GM12878 (cell line): ENCODE data around the gene COL13A1. TPM values are rescaled to one million over a fixed set of nuclear protein-coding genes. Genes with fewer than 3 reads are reported as not detected.

Source experiments
- ATAC-seq: fragments of 200-7000 bp; cut with Tn5 transposase; 3 replicates; pipeline ENCODE4 v1.9.1; 2020; ENCODE audit warnings: mild to moderate bottlenecking, moderate library complexity
- BruUV-seq: library from RNA; stranded (reverse); fragments of 400-500 nt; replicated peaks from 2 replicates; lab custom pipeline; 2021; lab: Mats Ljungman, UMichigan
- CTCF ChIA-PET: fragments of 300-600 bp; sonication (Branson Sonifier 250); formaldehyde crosslinking; extraction: SDS; loops from one replicate; lab custom pipeline; 2021; ENCODE audit warnings: inconsistent platforms; lab: Yijun Ruan, JAX
- POLR2A ChIA-PET: fragments of 350-600 bp; formaldehyde crosslinking; extraction: SDS; loops from one replicate; lab custom pipeline; 2021; ENCODE audit warnings: inconsistent platforms; lab: Charles Lee
- RAD21 ChIA-PET: fragments of 300-600 bp; sonication (Branson Sonifier 250); formaldehyde crosslinking; loops from one replicate; lab custom pipeline; 2023; ENCODE audit warnings: antibody characterized with exemption; ENCODE audit not compliant: unreplicated experiment; lab: Charles Lee
- SMC1A ChIA-PET: fragments of 300-600 bp; sonication (Branson Sonifier 250); formaldehyde crosslinking; loops from one replicate; lab custom pipeline; 2023; ENCODE audit not compliant: unreplicated experiment, uncharacterized antibody; lab: Charles Lee
- DNase-seq: peaks from one replicate; pipeline ENCODE4 v3.0.0-alpha.2; 2011; ENCODE audit warnings: low read depth, low spot score
- FAIRE-seq: peaks from 3 replicates; lab custom pipeline; 2011; peaks lifted over from hg19 to GRCh38; lab: Jason Lieb, UNC
- H2AFZ ChIP-seq: 2 replicates; pipeline ENCODE4 v1.6.0; 2011; ENCODE audit warnings: low read depth, low read length, control low read depth; ENCODE audit not compliant: control insufficient read depth
- H3K27ac ChIP-seq: 2 replicates; pipeline ENCODE4 v1.5.1; 2011; ENCODE audit warnings: control low read depth; ENCODE audit not compliant: control insufficient read depth, insufficient read depth
- H3K27me3 ChIP-seq, 2 experiments: replicated peaks in 1 of 2; 2 replicates each; pipeline versions ENCODE4 v1.6.0 to v1.6.1; 2011; ENCODE audit warnings: low read length in 1 of 2; ENCODE audit not compliant: control insufficient read depth in 2 of 2, insufficient read depth in 2 of 2
- H3K36me3 ChIP-seq, 2 experiments: 2 replicates each; pipeline ENCODE4 v1.5.1; 2011; ENCODE audit warnings: low read length in 1 of 2; ENCODE audit not compliant: control insufficient read depth in 2 of 2, insufficient read depth in 2 of 2
- H3K4me1 ChIP-seq: 2 replicates; pipeline ENCODE4 v1.6.1; 2011; ENCODE audit warnings: mild to moderate bottlenecking, low read length, moderate library complexity, mixed read lengths; ENCODE audit not compliant: control insufficient read depth, insufficient read depth
- H3K4me2 ChIP-seq: 2 replicates; pipeline ENCODE4 v1.6.0; 2011; ENCODE audit warnings: control low read depth; ENCODE audit not compliant: control insufficient read depth, insufficient read depth
- H3K4me3 ChIP-seq: fragments of 200-600 bp; sonication (generic); 2 replicates; pipeline ENCODE4 v1.5.1; 2016
- H3K79me2 ChIP-seq: 2 replicates; pipeline ENCODE4 v1.6.0; 2011; ENCODE audit warnings: low read length; ENCODE audit not compliant: control insufficient read depth, insufficient read depth
- H3K9ac ChIP-seq: 2 replicates; pipeline ENCODE4 v1.8.0; 2011; ENCODE audit warnings: low read length, control low read depth, mixed read lengths; ENCODE audit not compliant: control insufficient read depth, insufficient read depth
- H3K9me3 ChIP-seq: replicated peaks from 3 replicates; pipeline ENCODE4 v1.5.1; 2011; ENCODE audit warnings: mild to moderate bottlenecking, low read length; ENCODE audit not compliant: control insufficient read depth, insufficient read depth
- H4K20me1 ChIP-seq: 2 replicates; pipeline ENCODE4 v1.6.0; 2011; ENCODE audit not compliant: control insufficient read depth, insufficient read depth
- WGBS: methylation state at CpG from one replicate; pipeline ENCODE4 v1.1.6; 2016; ENCODE audit warnings: low lambda C conversion rate; ENCODE audit not compliant: insufficient replicate concordance, insufficient coverage; ENCODE audit errors: missing lambda C conversion rate; 5-methylcytosine and 5-hydroxymethylcytosine counted together
- in situ Hi-C: fragments of 300-500 bp; cut with MboI; formaldehyde crosslinking; loops from 9 replicates; pipeline ENCODE4 v1.14.3; 2018; ENCODE audit warnings: mixed read lengths
- intact Hi-C: fragments of 100-400 bp; cut with micrococcal nuclease; formaldehyde crosslinking; loops from one replicate; pipeline ENCODE4 v1.14.2; 2022; ENCODE audit not compliant: unreplicated experiment
- polyA plus RNA-seq, 11 experiments: library from polyadenylated mRNA; depleted of rRNA in 4 of 11; unstranded in 6 of 11; stranded (reverse) in 5 of 11; fragments of >200 nt; fragmentation: Nextera tagmentation in 4 of 11; fragmentation: Illumina TruSeq in 1 of 11; extraction: Ambion mirVana in 4 of 11; extraction: Trizol in 1 of 11; gene quantifications; 1 replicate in 1 of 11; 2 replicates in 10 of 11; pipeline versions ENCODE4 v1.2.1 to v1.2.3, GENCODE V29; 2011 to 2016; ENCODE audit warnings: inconsistent platforms in 2 of 11, missing spikeins in 2 of 11, low read depth in 1 of 11
- total RNA-seq, 4 experiments: library from RNA; depleted of rRNA in 3 of 4; stranded (reverse); fragments of >200 nt in 3 of 4; fragmentation: Illumina TruSeq in 1 of 4; extraction: Trizol in 1 of 4; gene quantifications; 2 replicates each; pipeline versions ENCODE4 v1.2.1 to v1.2.3, GENCODE V29; 2013 to 2021
- TF ChIP-seq, protein P1 (sequence below): IDR thresholded peaks from 2 replicates; pipeline ENCODE4 v1.6.1; 2012; ENCODE audit warnings: mild to moderate bottlenecking, low read depth, low read length
- TF ChIP-seq, protein P2 (sequence below): fragments of 450-650 bp; IDR thresholded peaks from 2 replicates; pipeline ENCODE4 v1.6.1; 2016; ENCODE audit warnings: mild to moderate bottlenecking

COL13A1 gene
- total and polyA plus RNA-seq, 10 of the 15 experiments (the other 5 are each of a cell fraction or from before 2014, with no cell fraction given): 0.03 to 0.15 (median 0.05) TPM; not detected in 7

DNA sequence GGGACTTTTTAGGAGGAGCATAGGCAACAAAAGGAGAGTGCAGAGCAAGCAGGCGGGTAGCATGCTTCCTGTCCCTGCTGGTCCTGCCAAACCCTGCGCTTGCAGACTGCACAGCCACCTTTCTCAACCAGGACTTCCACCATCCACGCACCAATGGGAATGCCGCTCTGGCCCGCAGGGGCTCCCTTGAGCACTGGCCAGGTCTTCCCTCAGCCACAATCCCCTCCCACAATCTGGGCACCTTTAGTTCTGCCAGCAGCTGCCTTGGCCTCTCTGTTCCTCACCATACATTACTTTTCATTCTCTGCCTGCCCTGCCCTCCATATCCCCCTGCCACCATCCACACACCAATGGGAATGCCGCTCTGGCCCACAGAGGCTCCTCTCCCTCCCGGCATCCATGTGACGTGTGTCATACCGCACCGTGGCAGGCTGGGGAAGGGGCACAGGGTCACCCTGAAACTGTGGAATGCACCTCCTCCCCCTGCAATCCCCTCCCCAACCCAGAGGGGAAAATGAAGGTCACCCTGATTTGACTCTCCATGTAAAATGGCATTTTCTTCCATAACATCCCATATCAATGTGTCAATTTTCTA is 153.6 kb downstream of the COL13A1 start:
- ChIA-PET POLR2A (no interaction called here), RAD21 (interaction anchor here (1.0 kb wide), 1 partner anchor 191 kb away, joined by 4 read pairs; the partner anchor contains the start of gene TYSND1), CTCF (interaction anchor here (0.8 to 1.2 kb wide), 2 partner anchors 20 to 326 kb away, joined by 3 read pairs; partner anchors contain the start of gene FAM241B), SMC1A (interaction anchor here (0.5 kb wide), 1 partner anchor 431 kb away, joined by 3 read pairs; no protein-coding TSS in a partner anchor)
- DNase-seq (no peak), ATAC-seq (no peak), FAIRE-seq (no peak)
- BruUV-seq: no TSS peak
- no peaks in the 10 kb centered on the region for H3K36me3 ChIP-seq
- H3K27me3 ChIP-seq: no peaks in the 10 kb centered on the region; a peak in 1 of 4 replicates
- H3K9ac ChIP-seq: no peak overlapping the region
- H4K20me1 ChIP-seq: 0 out of 2 replicates have a peak, but pooled peaks cover 4% of the 10 kb centered on the region
- H3K4me1 ChIP-seq: peaks cover 9% of the 10 kb centered on the region
- WGBS: 57% methylated on average over 10 of the region's 10 CpGs
- no peak overlapping the region for H3K4me3 ChIP-seq
- H2AFZ ChIP-seq: no peak overlapping the region
- intact Hi-C loops: no loop called here
- no peak overlapping the region for H3K27ac ChIP-seq
- H3K79me2 ChIP-seq: no peaks in the 10 kb centered on the region
- TF ChIP-seq, protein P1, sequence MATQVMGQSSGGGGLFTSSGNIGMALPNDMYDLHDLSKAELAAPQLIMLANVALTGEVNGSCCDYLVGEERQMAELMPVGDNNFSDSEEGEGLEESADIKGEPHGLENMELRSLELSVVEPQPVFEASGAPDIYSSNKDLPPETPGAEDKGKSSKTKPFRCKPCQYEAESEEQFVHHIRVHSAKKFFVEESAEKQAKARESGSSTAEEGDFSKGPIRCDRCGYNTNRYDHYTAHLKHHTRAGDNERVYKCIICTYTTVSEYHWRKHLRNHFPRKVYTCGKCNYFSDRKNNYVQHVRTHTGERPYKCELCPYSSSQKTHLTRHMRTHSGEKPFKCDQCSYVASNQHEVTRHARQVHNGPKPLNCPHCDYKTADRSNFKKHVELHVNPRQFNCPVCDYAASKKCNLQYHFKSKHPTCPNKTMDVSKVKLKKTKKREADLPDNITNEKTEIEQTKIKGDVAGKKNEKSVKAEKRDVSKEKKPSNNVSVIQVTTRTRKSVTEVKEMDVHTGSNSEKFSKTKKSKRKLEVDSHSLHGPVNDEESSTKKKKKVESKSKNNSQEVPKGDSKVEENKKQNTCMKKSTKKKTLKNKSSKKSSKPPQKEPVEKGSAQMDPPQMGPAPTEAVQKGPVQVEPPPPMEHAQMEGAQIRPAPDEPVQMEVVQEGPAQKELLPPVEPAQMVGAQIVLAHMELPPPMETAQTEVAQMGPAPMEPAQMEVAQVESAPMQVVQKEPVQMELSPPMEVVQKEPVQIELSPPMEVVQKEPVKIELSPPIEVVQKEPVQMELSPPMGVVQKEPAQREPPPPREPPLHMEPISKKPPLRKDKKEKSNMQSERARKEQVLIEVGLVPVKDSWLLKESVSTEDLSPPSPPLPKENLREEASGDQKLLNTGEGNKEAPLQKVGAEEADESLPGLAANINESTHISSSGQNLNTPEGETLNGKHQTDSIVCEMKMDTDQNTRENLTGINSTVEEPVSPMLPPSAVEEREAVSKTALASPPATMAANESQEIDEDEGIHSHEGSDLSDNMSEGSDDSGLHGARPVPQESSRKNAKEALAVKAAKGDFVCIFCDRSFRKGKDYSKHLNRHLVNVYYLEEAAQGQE: no peak
- TF ChIP-seq, protein P2, sequence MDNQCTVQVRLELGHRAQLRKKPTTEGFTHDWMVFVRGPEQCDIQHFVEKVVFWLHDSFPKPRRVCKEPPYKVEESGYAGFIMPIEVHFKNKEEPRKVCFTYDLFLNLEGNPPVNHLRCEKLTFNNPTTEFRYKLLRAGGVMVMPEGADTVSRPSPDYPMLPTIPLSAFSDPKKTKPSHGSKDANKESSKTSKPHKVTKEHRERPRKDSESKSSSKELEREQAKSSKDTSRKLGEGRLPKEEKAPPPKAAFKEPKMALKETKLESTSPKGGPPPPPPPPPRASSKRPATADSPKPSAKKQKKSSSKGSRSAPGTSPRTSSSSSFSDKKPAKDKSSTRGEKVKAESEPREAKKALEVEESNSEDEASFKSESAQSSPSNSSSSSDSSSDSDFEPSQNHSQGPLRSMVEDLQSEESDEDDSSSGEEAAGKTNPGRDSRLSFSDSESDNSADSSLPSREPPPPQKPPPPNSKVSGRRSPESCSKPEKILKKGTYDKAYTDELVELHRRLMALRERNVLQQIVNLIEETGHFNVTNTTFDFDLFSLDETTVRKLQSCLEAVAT: 0 out of 2 replicates have a peak, but pooled peaks have one; percentile 27
- in situ Hi-C loops: no loop called here
- no peaks in the 10 kb centered on the region for H3K9me3 ChIP-seq
- no peak overlapping the region for H3K4me2 ChIP-seq
